DMS 273 (cell line): ENCODE data around the gene GLCCI1.

Experiments
- DNase-seq: peaks from one replicate; lab custom pipeline; 2025; ENCODE audit not compliant: unreplicated experiment; lab: John Stamatoyannopoulos, UW

GLCCI1 gene

GRCh38 chr7:7968544-7969305 is at the start of gene GLCCI1:
TSS of gene GLCCI1 (plus strand) at chr7:7968796. CDS start at chr7:7969351, 555 bp downstream.
- DNase-seq, result peak; percentile 100

GRCh38 chr7:7919449-7919945 is 49.1 kb upstream of the GLCCI1 start:
- DNase-seq, result no peak

GRCh38 chr7:7920056-7920455 is 48.5 kb upstream of the GLCCI1 start:
- no peak for DNase-seq

- DNase-seq, result peak; percentile 51
Measured at GRCh38 chr7:7920481-7920880, 48.1 kb upstream of the GLCCI1 start.

GRCh38 chr7:7921830-7922229 is 46.8 kb upstream of the GLCCI1 start:
- no peak for DNase-seq

- DNase-seq, result no peak
Measured at GRCh38 chr7:7922684-7923385, 45.8 kb upstream of the GLCCI1 start.

- no peak for DNase-seq
Measured at GRCh38 chr7:7923818-7924217, 44.8 kb upstream of the GLCCI1 start.

- no peak for DNase-seq
Measured at GRCh38 chr7:7924303-7924702, 44.3 kb upstream of the GLCCI1 start.

GRCh38 chr7:7931626-7932025 is 37.0 kb upstream of the GLCCI1 start:
- peak; percentile 85 for DNase-seq

- DNase-seq, result no peak
Measured at GRCh38 chr7:7932553-7932952, 36.0 kb upstream of the GLCCI1 start.

- no peak for DNase-seq
Measured at GRCh38 chr7:7933915-7934526, 34.6 kb upstream of the GLCCI1 start.

GRCh38 chr7:7934945-7935344 is 33.7 kb upstream of the GLCCI1 start:
- DNase-seq, result no peak

- DNase-seq, result no peak
Measured at GRCh38 chr7:7938471-7938870, 30.1 kb upstream of the GLCCI1 start.

GRCh38 chr7:7943951-7944350 is 24.6 kb upstream of the GLCCI1 start:
- no peak for DNase-seq

GRCh38 chr7:7944619-7945282 is 23.8 kb upstream of the GLCCI1 start:
- DNase-seq, result peak; percentile 64

- DNase-seq, result no peak
Measured at GRCh38 chr7:7946486-7946885, 22.1 kb upstream of the GLCCI1 start.

- DNase-seq, result no peak
Measured at GRCh38 chr7:7948232-7948631, 20.4 kb upstream of the GLCCI1 start.

GRCh38 chr7:7953806-7954205 is 14.8 kb upstream of the GLCCI1 start:
- DNase-seq, result no peak

GRCh38 chr7:7956531-7957128 is 12.0 kb upstream of the GLCCI1 start:
- no peak for DNase-seq

GRCh38 chr7:7957513-7957912 is 11.1 kb upstream of the GLCCI1 start:
- no peak for DNase-seq
